Measurements from ENCODE around the gene ADAMTS6.

The ADAMTS6 gene

GRCh38 chr5:65276178-65276890 lies 205.4 kb downstream of the ADAMTS6 start:
- no peak for FAIRE-seq

- FAIRE-seq: no peak
Observed at GRCh38 chr5:65271906-65272305, 209.8 kb downstream of the ADAMTS6 start.

- no peak for FAIRE-seq
Observed at GRCh38 chr5:65268525-65268924, 213.2 kb downstream of the ADAMTS6 start.

- FAIRE-seq: no peak
Observed at GRCh38 chr5:65264420-65264819, 217.3 kb downstream of the ADAMTS6 start.

GRCh38 chr5:65263321-65263720 lies 218.4 kb downstream of the ADAMTS6 start:
- no peak for FAIRE-seq

- FAIRE-seq: no peak
Observed at GRCh38 chr5:65262649-65263059, 219.1 kb downstream of the ADAMTS6 start.

- FAIRE-seq: no peak
Observed at GRCh38 chr5:65262096-65262495, 219.6 kb downstream of the ADAMTS6 start.

- no peak for FAIRE-seq
Observed at GRCh38 chr5:65261499-65261898, 220.2 kb downstream of the ADAMTS6 start.

- no peak for FAIRE-seq
Observed at GRCh38 chr5:65255294-65255693, 226.4 kb downstream of the ADAMTS6 start.

GRCh38 chr5:65252977-65253376 lies 228.7 kb downstream of the ADAMTS6 start:
- FAIRE-seq: no peak

GRCh38 chr5:65248896-65249295 lies 232.8 kb downstream of the ADAMTS6 start:
- no peak for FAIRE-seq

- no peak for FAIRE-seq
Observed at GRCh38 chr5:65247594-65247993, 234.1 kb downstream of the ADAMTS6 start.

- FAIRE-seq: no peak
Observed at GRCh38 chr5:65246741-65247140, 235.0 kb downstream of the ADAMTS6 start.

- no peak for FAIRE-seq
Observed at GRCh38 chr5:65244031-65244430, 237.7 kb downstream of the ADAMTS6 start.

- FAIRE-seq: no peak
Observed at GRCh38 chr5:65243161-65243560, 238.6 kb downstream of the ADAMTS6 start.

GRCh38 chr5:65229841-65230240 lies 251.9 kb downstream of the ADAMTS6 start:
- no peak for FAIRE-seq

GRCh38 chr5:65213921-65214525 lies 267.7 kb downstream of the ADAMTS6 start:
- no peak for FAIRE-seq

GRCh38 chr5:65209341-65209740 lies 272.4 kb downstream of the ADAMTS6 start:
- no peak for FAIRE-seq

- no peak for FAIRE-seq
Observed at GRCh38 chr5:65204966-65205365, 276.8 kb downstream of the ADAMTS6 start.

- FAIRE-seq: no peak
Observed at GRCh38 chr5:65203746-65204145, 278.0 kb downstream of the ADAMTS6 start.

- peak; percentile 26 for FAIRE-seq
Observed at GRCh38 chr5:65199993-65200675, 281.6 kb downstream of the ADAMTS6 start.

- FAIRE-seq: no peak
Observed at GRCh38 chr5:65198456-65199120, 283.1 kb downstream of the ADAMTS6 start.

Measured in endometrium (tissue), 2 donors.